BE2C (cell line): Measurements from ENCODE around the gene NECAP2.
"Not testable (repeated sequence)": the region's sequence is repeated elsewhere in the genome, so short reads cannot be mapped to it uniquely, and the experiment has no call there.

ENCODE experiments used
- DNase-seq: peaks from one replicate; pipeline ENCODE4 v3.0.0-alpha.2; 2020
- H3K27me3 ChIP-seq: fragments of 250-450 bp; sonication (Bioruptor Pico); 2 replicates; pipeline ENCODE4 v1.5.1; 2020; ENCODE audit warnings: mild to moderate bottlenecking
- H3K36me3 ChIP-seq: fragments of 250-450 bp; sonication (Bioruptor Pico); 2 replicates; pipeline ENCODE4 v1.5.1; 2020; ENCODE audit warnings: mild to moderate bottlenecking
- H3K4me1 ChIP-seq: fragments of 250-450 bp; sonication (Bioruptor Pico); 2 replicates; pipeline ENCODE4 v1.5.1; 2020
- H3K4me3 ChIP-seq: 2 replicates; pipeline ENCODE4 v1.5.1; 2011; ENCODE audit warnings: low read depth, low read length
- H3K9me3 ChIP-seq: fragments of 250-450 bp; sonication (Bioruptor Pico); 2 replicates; pipeline ENCODE4 v1.5.1; 2020
- TF ChIP-seq, protein P1 (sequence below): IDR thresholded peaks from 2 replicates; pipeline ENCODE4 v1.5.1; 2012; ENCODE audit warnings: mild to moderate bottlenecking, low read depth, low read length

The NECAP2 gene

DNA sequence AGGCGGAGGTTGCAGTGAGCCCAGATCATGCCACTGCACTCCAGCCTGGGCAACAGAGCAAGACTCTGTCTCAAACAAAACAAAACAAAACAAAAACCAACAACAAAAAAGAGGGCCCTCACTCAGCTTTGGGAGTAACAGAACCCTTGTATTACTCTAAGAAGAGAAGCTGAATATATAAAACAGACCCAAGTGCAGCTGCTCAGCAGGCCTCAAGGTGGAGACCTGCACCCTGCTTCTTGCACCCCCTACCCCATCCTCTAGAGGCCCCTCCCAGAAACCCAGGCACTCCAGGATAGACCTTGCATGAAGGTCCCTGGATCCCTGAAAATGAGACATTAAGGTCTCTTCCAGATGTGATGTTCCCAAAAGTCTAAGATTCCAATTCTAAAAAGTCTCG is 34.4 kb downstream of the NECAP2 start:
- H3K4me3 ChIP-seq, H3K4me1 ChIP-seq, H3K36me3 ChIP-seq, DNase-seq, H3K27me3 ChIP-seq, H3K9me3 ChIP-seq: not testable (repeated sequence)
- TF ChIP-seq, protein P1, sequence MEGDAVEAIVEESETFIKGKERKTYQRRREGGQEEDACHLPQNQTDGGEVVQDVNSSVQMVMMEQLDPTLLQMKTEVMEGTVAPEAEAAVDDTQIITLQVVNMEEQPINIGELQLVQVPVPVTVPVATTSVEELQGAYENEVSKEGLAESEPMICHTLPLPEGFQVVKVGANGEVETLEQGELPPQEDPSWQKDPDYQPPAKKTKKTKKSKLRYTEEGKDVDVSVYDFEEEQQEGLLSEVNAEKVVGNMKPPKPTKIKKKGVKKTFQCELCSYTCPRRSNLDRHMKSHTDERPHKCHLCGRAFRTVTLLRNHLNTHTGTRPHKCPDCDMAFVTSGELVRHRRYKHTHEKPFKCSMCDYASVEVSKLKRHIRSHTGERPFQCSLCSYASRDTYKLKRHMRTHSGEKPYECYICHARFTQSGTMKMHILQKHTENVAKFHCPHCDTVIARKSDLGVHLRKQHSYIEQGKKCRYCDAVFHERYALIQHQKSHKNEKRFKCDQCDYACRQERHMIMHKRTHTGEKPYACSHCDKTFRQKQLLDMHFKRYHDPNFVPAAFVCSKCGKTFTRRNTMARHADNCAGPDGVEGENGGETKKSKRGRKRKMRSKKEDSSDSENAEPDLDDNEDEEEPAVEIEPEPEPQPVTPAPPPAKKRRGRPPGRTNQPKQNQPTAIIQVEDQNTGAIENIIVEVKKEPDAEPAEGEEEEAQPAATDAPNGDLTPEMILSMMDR, result peak; percentile 17; the same call in 1 of the 2 replicates

DNA sequence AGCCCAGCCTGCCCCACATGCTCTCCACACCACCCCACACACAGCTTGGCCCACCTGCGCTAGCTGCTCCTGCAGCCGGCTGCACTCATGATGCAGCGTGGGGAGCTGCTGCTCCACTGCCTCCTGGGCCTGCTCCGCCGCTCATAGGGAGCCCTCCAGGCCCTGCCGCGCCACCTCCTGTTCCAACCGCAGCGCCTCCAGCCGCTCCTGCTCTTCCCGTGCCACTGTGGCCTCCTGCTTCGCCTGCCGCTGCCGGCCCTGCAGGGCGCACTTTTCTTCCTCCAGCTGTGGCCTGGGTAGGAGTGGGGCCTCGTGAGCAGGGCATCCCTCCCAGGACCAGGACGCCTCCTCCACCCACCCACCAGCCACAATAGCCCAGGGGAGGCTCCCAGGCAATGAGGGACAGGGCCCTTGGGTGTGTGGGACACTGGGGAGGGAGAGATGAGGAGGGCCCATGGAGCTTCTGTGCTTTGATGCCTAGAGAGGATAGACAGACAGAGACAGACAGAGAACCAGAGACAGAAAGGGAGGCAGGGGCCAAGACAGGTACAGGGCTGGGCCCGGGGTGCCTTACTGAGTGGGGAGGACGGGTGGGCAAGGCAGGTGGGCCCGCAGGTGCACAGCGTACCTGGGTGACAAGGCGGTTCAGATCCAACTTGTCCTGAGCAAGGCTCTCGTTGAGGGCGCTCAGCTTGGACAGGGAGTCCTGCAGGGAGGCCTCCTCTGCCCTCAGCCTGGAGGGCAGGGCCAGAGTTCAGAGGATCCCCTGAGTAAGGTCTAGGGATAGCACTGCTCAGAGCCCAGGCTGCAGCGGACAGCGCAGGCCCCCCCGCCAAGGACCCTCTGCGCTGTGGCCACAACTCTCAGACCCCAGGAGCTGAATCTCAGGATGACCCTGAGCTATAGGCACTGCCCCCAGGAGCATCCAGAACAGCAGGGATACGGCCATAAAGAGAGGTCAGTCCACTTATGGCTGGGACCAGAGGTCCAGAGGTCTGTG is 35.5 kb downstream of the NECAP2 start:
- DNase-seq, H3K9me3 ChIP-seq, H3K4me1 ChIP-seq, H3K36me3 ChIP-seq, H3K4me3 ChIP-seq, H3K27me3 ChIP-seq: not testable (repeated sequence)

DNA sequence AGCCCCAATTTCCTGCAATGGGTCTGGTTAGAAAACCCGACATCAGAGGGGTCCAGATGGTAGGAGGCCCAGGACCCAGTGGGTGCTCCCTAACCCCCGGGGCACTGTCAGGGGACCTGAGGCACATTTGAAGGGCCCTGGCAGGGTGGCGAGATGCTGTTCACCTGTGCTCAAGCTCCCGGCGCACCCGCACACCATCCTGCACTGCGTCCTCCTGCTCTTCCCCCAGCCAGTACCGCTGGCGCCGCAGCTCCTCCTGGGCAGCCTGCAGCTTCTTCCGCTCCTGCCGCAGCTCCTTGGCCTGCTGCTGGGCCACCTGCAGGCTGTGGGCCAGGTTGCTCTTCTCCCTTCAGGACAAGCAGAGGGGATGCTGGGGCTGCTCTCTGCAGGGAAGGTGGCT is 37.6 kb downstream of the NECAP2 start:
- no peaks in the 10 kb centered on the region for H3K4me1 ChIP-seq
- no peaks in the 10 kb centered on the region for H3K36me3 ChIP-seq
- no peak for DNase-seq
- TF ChIP-seq, protein P1, result no peak
- H3K27me3 ChIP-seq, result no peaks in the 10 kb centered on the region
- H3K4me3 ChIP-seq, result no peak overlapping the region
- H3K9me3 ChIP-seq, result no peaks in the 10 kb centered on the region

DNA sequence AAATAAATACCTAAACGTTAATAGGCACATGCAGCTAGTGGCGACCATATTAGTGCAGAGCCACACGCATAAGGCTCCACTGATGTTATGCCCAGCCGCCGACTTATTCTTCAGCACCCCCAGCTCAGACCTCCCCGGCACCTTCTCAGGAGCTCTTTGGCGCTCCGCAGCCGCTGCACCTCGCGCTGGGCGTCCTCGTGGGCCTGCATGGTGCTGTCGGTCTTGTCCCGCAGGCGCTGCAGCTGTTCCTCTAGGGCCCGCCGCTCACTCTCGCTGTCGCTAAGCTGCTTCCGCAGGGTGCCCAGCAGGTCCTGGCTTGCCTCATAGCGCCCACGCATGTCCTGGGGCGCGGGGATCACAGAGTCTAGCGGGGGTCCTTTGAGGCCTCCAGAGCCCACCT is 42.6 kb downstream of the NECAP2 start:
- H3K4me1 ChIP-seq, H3K36me3 ChIP-seq, H3K9me3 ChIP-seq, DNase-seq, H3K4me3 ChIP-seq, H3K27me3 ChIP-seq: not testable (repeated sequence)

DNA sequence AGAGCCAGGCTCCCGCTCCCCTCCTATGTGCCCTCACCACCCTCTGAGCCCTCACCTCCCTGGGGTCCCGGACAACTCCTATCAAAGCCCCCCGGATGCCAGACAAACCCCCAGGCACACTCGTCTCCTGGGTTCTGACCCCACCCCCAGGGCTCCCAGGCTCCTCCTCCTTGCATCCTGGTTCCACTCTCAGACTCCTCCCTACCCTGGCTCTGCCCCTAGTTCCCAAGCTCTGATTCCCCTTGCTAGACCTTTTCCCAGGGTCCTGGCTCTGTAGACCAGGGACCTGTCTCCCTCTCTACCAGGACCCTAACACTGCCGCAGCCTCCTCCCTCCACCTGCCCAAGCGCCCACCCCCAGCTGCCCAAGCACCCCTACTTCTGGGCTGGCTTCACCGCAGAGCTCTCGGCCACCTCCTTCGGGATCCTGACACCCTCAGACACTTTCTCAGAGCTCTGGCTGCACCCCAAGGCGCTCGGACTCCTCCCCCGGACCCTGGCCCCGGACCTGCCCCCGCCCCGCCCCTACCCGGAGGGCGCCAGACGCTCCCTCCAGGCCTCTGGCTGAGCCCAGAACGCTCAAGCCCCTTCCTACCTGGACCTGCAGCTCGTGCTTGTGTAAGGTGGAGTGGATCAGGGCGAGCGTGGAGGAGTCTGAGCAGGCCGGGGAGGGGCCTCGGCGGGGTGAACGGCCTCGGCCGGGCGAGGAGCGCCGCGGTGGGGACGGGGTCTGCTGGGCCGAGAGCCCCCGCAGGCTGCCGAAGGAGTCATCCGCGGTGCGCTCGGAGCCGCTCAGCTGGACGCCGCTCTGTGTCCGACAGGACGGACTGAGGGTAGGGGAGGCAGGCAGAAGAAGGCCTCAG is 43.3 kb downstream of the NECAP2 start:
- H3K4me1 ChIP-seq, H3K9me3 ChIP-seq, H3K36me3 ChIP-seq, DNase-seq, H3K27me3 ChIP-seq, H3K4me3 ChIP-seq: not testable (repeated sequence)

DNA sequence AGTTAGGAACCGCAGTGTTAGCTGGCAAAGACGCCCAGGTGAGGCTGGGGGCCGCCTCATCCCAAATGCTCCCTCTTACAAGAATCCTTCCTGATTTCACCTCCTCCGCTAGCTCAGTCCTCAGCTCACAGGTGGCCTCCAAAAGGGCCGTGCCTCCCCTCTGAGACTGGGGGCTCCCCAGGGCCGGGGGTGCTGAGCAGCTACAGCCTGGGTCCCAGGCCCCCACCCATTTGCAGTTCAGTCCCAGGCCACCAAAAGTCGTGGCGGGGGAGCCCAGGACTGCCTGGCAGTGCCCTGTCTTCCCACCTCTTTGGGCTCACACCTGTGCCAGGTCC is 43.9 kb downstream of the NECAP2 start:
- H3K9me3 ChIP-seq, result no peaks in the 10 kb centered on the region
- no peaks in the 10 kb centered on the region for H3K27me3 ChIP-seq
- no peaks in the 10 kb centered on the region for H3K4me1 ChIP-seq
- no peak overlapping the region for H3K4me3 ChIP-seq
- TF ChIP-seq, protein P1, result no peak
- DNase-seq, result no peak
- no peaks in the 10 kb centered on the region for H3K36me3 ChIP-seq

DNA sequence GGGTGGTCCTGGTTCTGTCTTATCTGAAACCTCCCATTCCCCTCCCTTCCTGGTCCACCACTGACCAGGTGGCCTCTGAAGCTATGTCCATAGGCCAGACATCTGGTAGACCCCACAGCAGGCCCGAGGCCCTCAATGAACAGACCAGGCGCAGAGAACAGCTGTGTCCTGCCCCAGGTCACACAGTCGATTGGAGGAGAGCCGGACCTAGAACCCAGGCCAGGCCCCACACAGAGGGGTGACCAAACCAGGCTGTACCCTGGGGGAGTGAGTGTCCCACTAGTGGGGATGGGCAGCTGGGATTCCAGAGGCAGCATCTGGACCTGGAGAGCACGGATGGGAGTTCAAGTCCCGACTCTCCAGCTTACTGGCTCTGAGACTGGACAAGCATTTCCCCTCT is 44.4 kb downstream of the NECAP2 start:
- no peaks in the 10 kb centered on the region for H3K36me3 ChIP-seq
- no peak for DNase-seq
- H3K4me1 ChIP-seq, result no peaks in the 10 kb centered on the region
- no peak overlapping the region for H3K4me3 ChIP-seq
- H3K9me3 ChIP-seq, result no peaks in the 10 kb centered on the region
- TF ChIP-seq, protein P1, result no peak
- H3K27me3 ChIP-seq, result no peaks in the 10 kb centered on the region

DNA sequence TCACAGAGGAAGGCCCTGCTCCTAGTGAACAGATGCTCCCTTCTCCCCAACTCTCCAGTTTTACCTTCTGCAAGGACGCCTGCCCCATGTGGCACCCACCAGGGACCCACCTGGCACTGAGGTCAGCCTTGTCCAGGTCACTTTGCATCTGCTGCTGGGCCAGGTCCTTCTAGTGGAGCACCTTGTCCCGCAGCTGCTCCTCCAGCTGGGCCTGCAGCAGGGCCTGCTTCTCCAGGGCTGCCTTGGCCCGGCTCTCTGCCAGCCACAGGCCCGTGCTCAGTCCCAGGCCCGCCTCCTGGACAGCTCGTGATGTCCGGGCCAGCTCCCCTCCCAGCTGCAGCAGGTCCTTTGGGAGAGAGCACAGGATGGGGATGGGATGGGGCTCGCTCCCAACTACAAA is 45.8 kb downstream of the NECAP2 start:
- not testable (repeated sequence) for DNase-seq, H3K36me3 ChIP-seq, H3K9me3 ChIP-seq, H3K4me1 ChIP-seq, H3K4me3 ChIP-seq, H3K27me3 ChIP-seq

DNA sequence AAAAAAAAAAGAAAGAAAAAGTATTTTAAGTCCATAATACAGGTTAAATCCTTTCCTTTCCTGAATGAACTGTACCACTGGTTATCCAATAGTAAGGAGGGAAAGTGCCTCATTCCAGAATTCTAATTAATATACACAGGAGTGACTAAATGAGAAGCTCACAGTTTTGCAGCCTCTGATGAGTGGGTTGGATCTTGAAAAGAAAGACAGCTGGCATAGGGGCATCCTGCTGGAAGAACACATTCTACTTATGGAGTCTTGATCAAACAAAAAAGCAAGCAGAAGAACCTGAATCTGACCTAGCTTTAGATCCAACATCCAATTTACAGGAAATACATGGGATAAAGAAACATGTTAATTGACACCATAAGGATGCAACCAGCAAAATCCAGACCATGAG is 46.5 kb downstream of the NECAP2 start:
- H3K27me3 ChIP-seq, H3K4me1 ChIP-seq, H3K36me3 ChIP-seq, H3K9me3 ChIP-seq, H3K4me3 ChIP-seq, DNase-seq: not testable (repeated sequence)

DNA sequence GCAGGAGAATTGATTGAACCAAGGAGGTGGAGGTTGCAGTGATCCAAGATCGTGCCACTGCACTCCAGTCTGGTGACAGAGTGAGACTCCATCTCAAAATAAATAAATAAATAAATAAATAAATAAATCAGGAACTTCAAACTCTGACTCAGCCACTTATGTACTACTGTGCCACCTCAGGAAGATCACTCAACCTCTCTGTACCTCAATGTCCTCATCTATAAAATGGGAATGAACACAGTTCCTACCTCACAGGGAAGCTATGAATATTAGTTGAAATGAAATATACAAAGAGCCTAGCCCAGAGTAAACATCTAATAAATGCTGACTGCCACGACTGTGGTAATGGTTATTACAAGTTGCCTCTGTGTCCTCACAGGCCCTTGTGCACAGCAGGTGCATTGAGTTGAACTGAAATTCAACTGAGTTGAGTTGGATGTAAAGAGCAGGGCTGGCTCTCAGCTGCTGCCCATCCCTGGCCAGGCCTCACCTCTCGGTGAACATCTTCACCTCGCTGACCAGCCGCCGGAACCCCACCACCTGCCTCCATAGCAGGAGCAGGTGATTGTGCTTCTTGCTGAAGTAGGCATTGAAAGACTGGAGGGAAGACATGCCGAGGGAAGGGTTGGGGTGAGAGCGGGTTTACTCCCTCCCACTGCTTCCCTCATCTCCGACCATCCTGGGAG is 48.8 kb downstream of the NECAP2 start:
- not testable (repeated sequence) for DNase-seq, H3K9me3 ChIP-seq, H3K36me3 ChIP-seq, H3K4me3 ChIP-seq, H3K27me3 ChIP-seq, H3K4me1 ChIP-seq
